IPS-18a (cell line): ENCODE measurements around the gene RNGTT.
"Not testable (repeated sequence)": the region's sequence is repeated elsewhere in the genome, so short reads cannot be mapped to it uniquely, and the experiment has no call there.

Source experiments
- H3K27ac ChIP-seq: one replicate; pipeline ENCODE4 v1.5.1; 2013; ENCODE audit warnings: low read length
- H3K27me3 ChIP-seq: one replicate; pipeline ENCODE4 v1.6.1; 2013; ENCODE audit warnings: mild to moderate bottlenecking, low read length; ENCODE audit not compliant: control insufficient read depth, insufficient read depth
- H3K36me3 ChIP-seq: one replicate; pipeline ENCODE4 v1.6.1; 2013; ENCODE audit warnings: low read depth, low read length; ENCODE audit not compliant: control insufficient read depth
- H3K4me1 ChIP-seq: one replicate; pipeline ENCODE4 v1.6.1; 2013; ENCODE audit warnings: low read depth, low read length; ENCODE audit not compliant: control insufficient read depth
- H3K4me3 ChIP-seq: one replicate; pipeline ENCODE4 v1.5.1; 2013; ENCODE audit warnings: low read length
- H3K9ac ChIP-seq: one replicate; pipeline ENCODE4 v1.6.1; 2013; ENCODE audit warnings: mild to moderate bottlenecking, low read length, moderate library complexity
- H3K9me3 ChIP-seq: one replicate; pipeline ENCODE4 v1.6.1; 2013; ENCODE audit warnings: low read depth, low read length; ENCODE audit not compliant: control insufficient read depth

The RNGTT gene

DNA sequence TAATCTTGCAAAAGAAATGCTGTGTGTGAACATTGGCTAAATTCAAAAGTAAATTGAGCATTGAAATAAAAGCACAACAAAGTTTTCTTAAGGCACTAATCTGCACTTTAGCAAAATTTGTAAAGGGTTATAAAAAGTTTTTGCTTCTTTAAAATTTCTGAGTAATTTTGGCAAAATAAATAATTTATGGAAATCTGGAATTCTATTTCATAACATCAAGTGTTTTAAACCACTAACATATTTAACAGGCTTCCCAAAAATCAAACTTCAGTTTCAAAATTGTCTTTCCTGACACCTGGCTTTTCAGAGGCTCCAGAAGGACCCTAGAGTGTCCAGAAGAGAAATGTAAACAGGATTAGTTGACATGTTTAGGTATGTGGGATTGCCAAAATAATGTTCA, 4.5 kb upstream of the RNGTT start:
- H3K4me1 ChIP-seq = peaks cover 17% of the 10 kb centered on the region
- peaks cover 31% of the 10 kb centered on the region for H3K27me3 ChIP-seq
- H3K9ac ChIP-seq = no peak overlapping the region
- no peak overlapping the region for H3K27ac ChIP-seq
- peaks cover 5% of the 10 kb centered on the region for H3K9me3 ChIP-seq
- no peaks in the 10 kb centered on the region for H3K36me3 ChIP-seq
- no peak overlapping the region for H3K4me3 ChIP-seq

DNA sequence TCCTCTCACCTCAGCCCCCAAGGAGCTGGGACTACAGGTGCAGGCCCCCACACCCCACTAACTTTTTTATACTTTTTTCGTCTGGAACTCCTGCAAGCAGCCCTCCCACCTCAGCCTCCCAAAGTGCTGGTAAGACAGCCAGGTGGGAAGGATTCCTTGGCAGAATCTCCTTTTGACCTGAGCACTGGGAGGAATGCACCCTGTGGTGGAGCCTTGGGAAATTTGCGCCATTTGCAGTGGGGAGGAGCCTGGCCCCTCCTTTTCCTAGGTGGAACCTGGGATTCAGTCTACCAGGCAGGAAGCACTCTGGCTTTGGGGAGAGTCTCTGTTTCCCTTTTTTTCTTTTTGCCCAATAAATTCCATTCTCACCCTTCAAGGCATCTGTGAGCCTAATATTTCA, 2.3 kb upstream of the RNGTT start:
- Histone ChIP-seq H3K4me1 (peaks cover 9% of the 10 kb centered on the region), H3K9ac (no peak overlapping the region), H3K27me3 (peaks cover 9% of the 10 kb centered on the region), H3K27ac (no peak overlapping the region), H3K36me3 (no peaks in the 10 kb centered on the region), H3K4me3 (no peak overlapping the region), H3K9me3 (peaks cover 5% of the 10 kb centered on the region)

DNA sequence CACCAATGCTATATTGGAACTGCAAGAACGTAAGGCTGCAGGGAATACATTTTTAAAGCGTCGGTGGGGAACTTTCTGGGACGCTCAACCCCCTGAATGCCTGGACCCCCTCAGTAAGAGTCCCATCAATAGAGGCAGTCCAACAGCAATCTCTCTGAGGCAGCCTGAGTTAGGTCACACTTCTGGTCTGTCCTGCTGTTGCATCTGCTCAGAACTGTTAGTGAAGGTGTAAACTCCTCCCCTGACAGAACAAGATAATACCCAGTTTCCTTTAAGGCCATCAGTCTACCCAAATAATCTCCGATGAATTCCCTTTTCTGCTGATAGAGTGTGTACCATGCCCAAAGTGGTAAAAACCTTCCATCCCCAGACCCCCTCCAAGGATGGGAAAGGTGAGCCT, 1.1 kb upstream of the RNGTT start:
- Histone ChIP-seq H3K27me3 (no peaks in the 10 kb centered on the region), H3K36me3 (no peaks in the 10 kb centered on the region), H3K27ac (no peak overlapping the region), H3K4me1 (peaks cover 9% of the 10 kb centered on the region), H3K4me3 (peak overlapping the region; percentile 100), H3K9ac (peak overlapping the region; percentile 19), H3K9me3 (peaks cover 5% of the 10 kb centered on the region)

DNA sequence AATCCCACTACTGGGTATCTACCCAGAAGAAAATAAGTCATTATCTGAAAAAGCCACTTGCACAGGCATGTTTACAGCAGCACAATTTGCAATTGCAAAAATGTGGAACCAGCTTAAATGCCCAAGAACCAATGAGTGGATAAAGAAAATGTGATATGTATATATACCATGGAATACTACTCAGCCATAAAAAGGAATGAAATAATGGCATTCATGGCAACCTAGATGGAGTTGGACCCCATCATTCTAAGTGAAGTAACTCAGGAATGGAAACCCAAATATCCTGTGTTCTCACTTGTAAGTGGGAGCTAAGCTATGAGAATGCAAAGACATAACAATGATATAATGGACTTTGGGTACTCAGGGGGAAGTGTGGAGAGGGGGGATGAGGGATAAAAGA, 4.6 kb downstream of the RNGTT start:
- Histone ChIP-seq H3K9ac (no peak overlapping the region), H3K27ac (no peak overlapping the region), H3K4me3 (no peak overlapping the region), H3K27me3 (no peaks in the 10 kb centered on the region), H3K9me3 (no peaks in the 10 kb centered on the region), H3K4me1 (no peaks in the 10 kb centered on the region), H3K36me3 (no peaks in the 10 kb centered on the region)

DNA sequence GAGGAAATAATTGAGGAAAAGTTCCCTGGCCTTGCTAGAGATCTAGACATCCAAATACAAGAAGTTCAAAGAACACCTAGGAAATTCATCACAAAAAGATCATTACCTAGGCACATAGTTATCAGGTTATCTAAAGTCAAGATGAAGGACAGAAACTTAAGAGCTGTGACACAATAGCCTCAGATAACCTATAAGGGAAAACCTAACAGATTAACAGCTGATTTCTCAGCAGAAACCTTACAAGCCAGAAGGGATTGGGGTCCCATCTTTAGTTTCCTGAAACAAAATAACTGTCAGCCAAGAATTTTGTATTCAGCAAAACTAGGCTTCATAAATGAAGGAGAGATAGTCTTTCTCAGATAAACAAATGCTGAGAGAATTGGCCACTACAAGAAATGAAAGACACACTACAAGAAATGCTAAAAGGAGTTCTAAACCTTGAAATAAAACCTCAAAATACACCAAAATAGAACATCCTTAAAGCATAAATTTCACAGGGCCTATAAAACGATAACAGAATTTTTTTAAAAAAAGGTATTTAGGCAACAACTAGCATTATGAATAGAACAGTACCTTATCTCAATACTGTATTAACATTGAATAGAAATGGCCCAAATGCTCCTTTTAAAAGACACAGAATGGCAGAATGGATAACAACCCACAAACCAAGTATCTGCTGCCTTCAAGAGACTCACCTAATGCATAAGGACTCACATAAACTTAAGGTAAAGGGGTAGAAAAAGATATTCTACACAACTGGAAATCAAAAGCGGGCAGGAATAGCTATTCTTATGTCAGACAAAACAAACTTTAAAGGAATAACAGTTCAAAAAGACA, 9.7 kb downstream of the RNGTT start:
- H3K9ac ChIP-seq = no peak overlapping the region
- no peaks in the 10 kb centered on the region for H3K36me3 ChIP-seq
- H3K4me1 ChIP-seq = no peaks in the 10 kb centered on the region
- H3K27me3 ChIP-seq = no peaks in the 10 kb centered on the region
- no peaks in the 10 kb centered on the region for H3K9me3 ChIP-seq
- no peak overlapping the region for H3K4me3 ChIP-seq
- no peak overlapping the region for H3K27ac ChIP-seq

DNA sequence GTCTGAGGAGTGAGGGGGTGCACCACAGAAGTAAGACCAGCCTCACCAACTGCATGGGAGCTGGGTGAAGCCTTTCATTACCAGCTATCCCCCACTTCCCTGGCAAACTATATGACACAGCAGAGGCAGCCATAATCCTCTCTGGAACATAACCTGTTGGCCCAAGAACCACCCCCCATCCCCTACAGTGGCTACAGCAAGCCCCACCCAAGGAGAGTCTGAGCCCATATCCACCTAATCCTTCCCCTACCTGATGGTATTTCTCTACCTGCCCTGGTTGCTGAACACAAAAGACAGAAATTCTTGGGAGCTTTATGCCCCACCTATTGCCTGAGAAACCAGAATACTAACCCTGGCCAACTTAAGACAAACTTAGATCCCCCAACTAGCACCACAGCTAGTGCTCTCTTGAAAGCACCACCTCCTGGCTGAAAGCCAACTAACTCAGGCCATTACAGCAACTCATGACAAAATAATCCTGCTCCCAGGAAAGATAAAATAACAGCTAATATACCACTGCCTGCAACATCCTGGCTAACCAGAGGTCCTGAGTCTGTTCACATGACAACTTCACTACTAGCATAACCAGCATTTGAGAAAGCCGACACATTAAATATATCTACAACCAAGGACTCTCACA, 11.2 kb downstream of the RNGTT start:
- Histone ChIP-seq H3K9ac (no peak overlapping the region), H3K9me3 (no peaks in the 10 kb centered on the region), H3K27ac (no peak overlapping the region), H3K4me3 (no peak overlapping the region), H3K27me3 (no peaks in the 10 kb centered on the region), H3K36me3 (no peaks in the 10 kb centered on the region), H3K4me1 (no peaks in the 10 kb centered on the region)

DNA sequence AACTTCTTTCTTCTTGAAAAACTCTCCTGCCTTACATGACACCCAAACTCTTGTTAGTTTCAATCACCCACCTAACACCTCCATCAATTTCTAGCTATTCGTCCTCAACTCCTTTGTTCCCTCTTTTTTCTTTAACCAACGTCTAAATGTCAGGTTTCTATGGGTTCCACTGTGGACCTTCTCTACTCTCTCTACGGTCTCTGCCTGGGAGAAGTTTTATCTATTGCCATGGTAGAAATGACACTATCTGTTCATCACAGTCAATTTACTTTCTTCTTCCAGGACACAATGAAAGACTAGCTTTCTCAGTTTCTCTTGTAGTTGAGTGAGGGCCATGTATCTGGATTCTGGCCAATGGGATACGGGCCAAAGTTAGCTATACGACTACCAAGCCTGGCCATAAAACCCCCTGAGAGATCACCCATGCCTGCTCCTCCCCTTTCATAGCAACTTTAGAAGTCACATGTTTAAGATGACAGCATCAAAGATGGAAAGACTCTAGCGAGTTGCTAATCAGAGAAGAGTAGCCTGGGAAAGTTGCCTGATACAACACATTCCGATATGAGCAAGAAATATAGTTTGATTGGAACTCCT, 17.9 kb downstream of the RNGTT start:
- Histone ChIP-seq H3K9ac (no peak overlapping the region), H3K36me3 (no peaks in the 10 kb centered on the region), H3K4me1 (no peaks in the 10 kb centered on the region), H3K27me3 (no peaks in the 10 kb centered on the region), H3K9me3 (no peaks in the 10 kb centered on the region), H3K4me3 (no peak overlapping the region), H3K27ac (no peak overlapping the region)

DNA sequence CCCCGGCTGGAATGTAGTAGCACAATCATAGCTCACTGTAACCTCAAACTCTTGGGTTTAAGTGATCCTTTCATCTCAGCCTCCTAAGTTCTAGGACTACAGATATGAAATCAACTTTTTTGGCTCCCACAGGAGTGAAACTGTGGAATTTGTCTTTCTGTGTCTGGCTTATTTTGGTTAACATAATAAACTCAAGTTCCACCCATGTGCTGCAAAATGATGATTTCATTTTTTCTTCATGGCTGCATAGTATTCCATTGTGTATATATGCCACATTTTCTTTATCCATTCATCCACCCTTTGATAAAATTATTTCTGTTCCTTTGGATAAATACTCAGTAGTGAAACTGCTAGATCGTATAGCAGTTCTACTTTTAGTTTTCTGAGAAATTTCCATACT, 29.9 kb downstream of the RNGTT start:
- Histone ChIP-seq H3K9me3 (no peaks in the 10 kb centered on the region), H3K4me1 (no peaks in the 10 kb centered on the region), H3K36me3 (peaks cover 5% of the 10 kb centered on the region), H3K4me3 (no peak overlapping the region), H3K27me3 (no peaks in the 10 kb centered on the region), H3K9ac (no peak overlapping the region), H3K27ac (no peak overlapping the region)

DNA sequence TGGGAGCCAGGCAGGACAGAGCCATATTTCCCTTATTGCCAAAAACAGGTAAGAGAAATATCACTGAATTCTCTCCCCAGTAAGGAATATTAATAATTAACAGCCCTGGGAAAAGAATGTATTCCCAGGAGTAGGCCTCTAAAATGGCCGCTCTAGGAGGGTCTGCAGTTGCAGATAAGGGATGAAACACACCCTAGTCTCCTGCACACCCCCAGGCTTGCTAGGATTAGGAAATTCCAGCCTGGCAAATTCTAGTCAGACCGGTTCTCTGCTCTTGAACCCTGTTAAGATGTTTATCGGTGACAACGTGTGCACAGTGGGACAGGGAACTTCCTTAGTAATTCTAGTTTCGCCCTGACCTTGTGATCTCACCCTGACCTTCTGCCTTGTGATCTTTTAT, 31.4 kb downstream of the RNGTT start:
- H3K27ac ChIP-seq, H3K27me3 ChIP-seq, H3K4me1 ChIP-seq, H3K4me3 ChIP-seq, H3K36me3 ChIP-seq, H3K9me3 ChIP-seq, H3K9ac ChIP-seq: not testable (repeated sequence)

DNA sequence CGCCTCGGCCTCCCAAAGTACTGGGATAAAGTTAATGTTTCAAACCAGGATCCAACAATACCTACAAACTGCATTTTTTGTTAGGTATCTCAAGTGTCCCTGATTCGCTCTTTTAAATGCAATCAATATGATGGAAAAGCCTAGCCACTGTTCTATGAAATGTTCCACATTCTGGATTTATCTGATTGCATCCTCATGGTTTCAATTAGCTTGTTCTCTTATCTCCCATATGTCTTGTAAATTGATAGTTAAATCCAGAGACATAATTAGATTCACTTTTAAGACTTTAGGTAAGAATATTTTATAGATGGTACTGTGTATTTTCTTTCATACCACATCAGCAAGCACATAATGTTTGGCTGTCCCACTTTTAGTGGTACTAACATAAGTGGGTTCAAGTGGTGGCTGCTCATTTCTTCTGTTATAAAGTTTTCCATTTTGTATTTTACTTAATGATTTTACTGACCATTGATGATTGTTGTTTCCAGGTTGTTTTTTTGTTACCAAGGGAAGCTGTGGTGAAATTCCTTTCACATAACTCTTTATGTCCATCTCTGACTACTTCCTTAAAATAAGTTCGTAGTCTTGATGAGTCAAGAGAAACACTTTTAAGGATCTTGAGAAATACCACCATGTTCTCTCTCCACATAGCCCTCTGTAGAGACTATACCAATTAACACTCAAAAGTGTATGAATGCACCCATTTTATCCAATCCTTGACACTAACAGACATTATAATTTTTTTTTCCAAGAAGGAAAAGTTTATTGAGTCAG, 40.5 kb downstream of the RNGTT start:
- Histone ChIP-seq H3K36me3 (peaks cover 7% of the 10 kb centered on the region), H3K9me3 (no peaks in the 10 kb centered on the region), H3K4me3 (no peak overlapping the region), H3K4me1 (no peaks in the 10 kb centered on the region), H3K27me3 (no peaks in the 10 kb centered on the region), H3K9ac (no peak overlapping the region), H3K27ac (no peak overlapping the region)

DNA sequence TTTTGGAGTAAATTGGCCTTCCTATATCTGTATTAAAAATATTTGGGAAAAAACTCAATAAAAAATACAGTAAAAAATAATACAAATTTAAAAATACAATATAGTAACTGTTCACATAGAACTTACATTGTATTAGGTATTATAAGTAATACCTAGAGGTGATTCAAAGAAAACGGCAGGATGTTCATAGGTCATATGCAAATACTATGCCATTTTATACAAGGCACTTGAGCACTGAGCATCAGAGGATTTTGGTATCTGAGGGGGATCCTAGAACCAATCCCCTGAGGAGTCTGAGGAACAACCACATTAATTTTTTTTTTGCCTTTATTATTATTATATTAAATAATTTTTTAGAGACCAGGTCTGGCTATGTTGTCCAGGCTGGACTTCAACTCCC, 41.7 kb downstream of the RNGTT start:
- no peak overlapping the region for H3K27ac ChIP-seq
- no peak overlapping the region for H3K4me3 ChIP-seq
- no peaks in the 10 kb centered on the region for H3K27me3 ChIP-seq
- H3K36me3 ChIP-seq = peaks cover 7% of the 10 kb centered on the region
- H3K9me3 ChIP-seq = no peaks in the 10 kb centered on the region
- no peak overlapping the region for H3K9ac ChIP-seq
- H3K4me1 ChIP-seq = no peaks in the 10 kb centered on the region
